HepG2 (cell line): Measurements from ENCODE around the gene ZIK1. TPM values are rescaled to one million over a fixed set of nuclear protein-coding genes. Genes with fewer than 3 reads are reported as not detected.

Experiments
- ASH2L ChIP-seq: fragments of 300-600, 200-600 bp; sonication (generic); IDR thresholded peaks from 2 replicates; pipeline ENCODE4 v1.7.0; 2017; ENCODE audit warnings: low read depth, mild to moderate bottlenecking, moderate library complexity, mixed read lengths, low read length; ENCODE audit not compliant: insufficient read length
- DNMT1 ChIP-seq: sonication (generic); formaldehyde crosslinking; IDR thresholded peaks from 2 replicates; pipeline ENCODE4 v1.5.1; 2020; ENCODE audit warnings: mild to moderate bottlenecking, missing genetic modification reagents
- FOXA3 ChIP-seq: IDR thresholded peaks from 2 replicates; pipeline ENCODE4 v1.6.1; 2016; ENCODE audit warnings: missing genetic modification reagents, missing compliant biosample characterization
- FOXK1 ChIP-seq: sonication (generic); formaldehyde crosslinking; IDR thresholded peaks from 2 replicates; pipeline ENCODE4 v1.4.0; 2020; ENCODE audit warnings: low read depth, missing genetic modification reagents, borderline replicate concordance
- HDAC1 ChIP-seq: sonication (generic); formaldehyde crosslinking; IDR thresholded peaks from 2 replicates; pipeline ENCODE4 v1.5.1; 2020; ENCODE audit warnings: mild to moderate bottlenecking, missing genetic modification reagents
- IKZF4 ChIP-seq: sonication (generic); formaldehyde crosslinking; IDR thresholded peaks from 2 replicates; pipeline ENCODE4 v1.5.1; 2020; ENCODE audit warnings: borderline replicate concordance, mild to moderate bottlenecking, low read depth, missing genetic modification reagents; ENCODE audit errors: not compliant biosample characterization
- KDM5A ChIP-seq: fragments of 200-600 bp; sonication (generic); IDR thresholded peaks from 2 replicates; pipeline ENCODE4 v1.7.0; 2018; ENCODE audit warnings: antibody characterized with exemption, mild to moderate bottlenecking, low read length, borderline replicate concordance
- MYC ChIP-seq: sonication (generic); formaldehyde crosslinking; IDR thresholded peaks from 2 replicates; pipeline ENCODE4 v1.9.0; 2021; ENCODE audit warnings: missing genetic modification reagents, borderline replicate concordance
- NFYB ChIP-seq: sonication (generic); formaldehyde crosslinking; IDR thresholded peaks from 2 replicates; pipeline ENCODE4 v1.4.0; 2020; ENCODE audit warnings: missing genetic modification reagents
- NFYC ChIP-seq: IDR thresholded peaks from 2 replicates; pipeline ENCODE4 v1.6.1; 2016; ENCODE audit warnings: missing genetic modification reagents, missing compliant biosample characterization
- RFX1 ChIP-seq: fragments of 450-650 bp; IDR thresholded peaks from 2 replicates; pipeline ENCODE4 v1.6.1; 2017
- TBX2 ChIP-seq: sonication (generic); formaldehyde crosslinking; IDR thresholded peaks from 2 replicates; pipeline ENCODE4 v1.5.0; 2020; ENCODE audit warnings: missing genetic modification reagents, mild to moderate bottlenecking, borderline replicate concordance
- YEATS4 ChIP-seq: sonication (generic); formaldehyde crosslinking; IDR thresholded peaks from 2 replicates; pipeline ENCODE4 v1.4.0; 2020; ENCODE audit warnings: missing genetic modification reagents, borderline replicate concordance
- ZBTB1 ChIP-seq: sonication (generic); formaldehyde crosslinking; IDR thresholded peaks from 2 replicates; pipeline ENCODE4 v1.4.0; 2020; ENCODE audit warnings: missing genetic modification reagents, borderline replicate concordance
- ZFP41 ChIP-seq: sonication (generic); formaldehyde crosslinking; IDR thresholded peaks from 2 replicates; pipeline ENCODE4 v1.4.0; 2020; ENCODE audit warnings: mild to moderate bottlenecking, missing genetic modification reagents, borderline replicate concordance
- ZFX ChIP-seq: sonication (generic); formaldehyde crosslinking; IDR thresholded peaks from 2 replicates; pipeline ENCODE4 v1.4.0; 2020; ENCODE audit warnings: mild to moderate bottlenecking, low read depth, missing genetic modification reagents, moderate library complexity
- ZNF253 ChIP-seq: sonication (generic); formaldehyde crosslinking; IDR thresholded peaks from 2 replicates; pipeline ENCODE4 v1.8.0; 2022; ENCODE audit warnings: mild to moderate bottlenecking, missing genetic modification reagents, borderline replicate concordance
- ZNF260 ChIP-seq: sonication (generic); formaldehyde crosslinking; IDR thresholded peaks from 2 replicates; pipeline ENCODE4 v1.4.0; 2020; ENCODE audit warnings: missing genetic modification reagents, low read depth, mild to moderate bottlenecking, borderline replicate concordance
- ZNF501 ChIP-seq: sonication (generic); formaldehyde crosslinking; IDR thresholded peaks from 2 replicates; pipeline ENCODE4 v1.5.1; 2020; ENCODE audit warnings: mild to moderate bottlenecking, moderate library complexity, missing genetic modification reagents
- ZSCAN31 ChIP-seq: sonication (generic); formaldehyde crosslinking; IDR thresholded peaks from 2 replicates; pipeline ENCODE4 v1.5.0; 2020; ENCODE audit warnings: low read depth, mild to moderate bottlenecking, missing genetic modification reagents
- polyA plus RNA-seq, 8 experiments: library from polyadenylated mRNA; depleted of rRNA in 3 of 8; stranded (reverse) in 7 of 8; unstranded in 1 of 8; fragments of >200 nt; fragmentation: Illumina TruSeq in 4 of 8; extraction: Trizol in 4 of 8; gene quantifications; 2 replicates each; pipeline versions ENCODE4 v1.2.1 to v1.2.3, GENCODE V29; 2011 to 2016; ENCODE audit warnings: low read depth in 4 of 8, missing spikeins in 1 of 8, mixed read lengths in 1 of 8; ENCODE audit not compliant: insufficient read depth in 1 of 8
- total RNA-seq, 5 experiments: library from RNA; depleted of rRNA; stranded (reverse); fragments of >200 nt; fragmentation: Illumina TruSeq; extraction: Trizol; gene quantifications; 2 replicates each; pipeline ENCODE4 v1.2.3, GENCODE V29; 2016; ENCODE audit warnings: low read depth in 1 of 5
- TF ChIP-seq, protein P1 (sequence below): sonication (generic); formaldehyde crosslinking; IDR thresholded peaks from 2 replicates; pipeline ENCODE4 v1.4.0; 2020; ENCODE audit warnings: missing genetic modification reagents
- TF ChIP-seq, protein P2 (sequence below): sonication (generic); formaldehyde crosslinking; IDR thresholded peaks from 2 replicates; pipeline ENCODE4 v1.5.1; 2020; ENCODE audit warnings: missing genetic modification reagents, mild to moderate bottlenecking, borderline replicate concordance
- TF ChIP-seq, protein P3 (sequence below): sonication (generic); formaldehyde crosslinking; IDR thresholded peaks from 2 replicates; pipeline ENCODE4 v1.4.0; 2020; ENCODE audit warnings: missing genetic modification reagents, borderline replicate concordance
- TF ChIP-seq, protein P4 (sequence below): sonication (generic); formaldehyde crosslinking; IDR thresholded peaks from 2 replicates; pipeline ENCODE4 v1.5.0; 2020; ENCODE audit warnings: mild to moderate bottlenecking, missing genetic modification reagents, borderline replicate concordance

The ZIK1 gene
- total and polyA plus RNA-seq, 2 of the 13 experiments (the other 11 are each of a cell fraction or from before 2014, with no cell fraction given): 2.1 to 7.2 TPM

DNA sequence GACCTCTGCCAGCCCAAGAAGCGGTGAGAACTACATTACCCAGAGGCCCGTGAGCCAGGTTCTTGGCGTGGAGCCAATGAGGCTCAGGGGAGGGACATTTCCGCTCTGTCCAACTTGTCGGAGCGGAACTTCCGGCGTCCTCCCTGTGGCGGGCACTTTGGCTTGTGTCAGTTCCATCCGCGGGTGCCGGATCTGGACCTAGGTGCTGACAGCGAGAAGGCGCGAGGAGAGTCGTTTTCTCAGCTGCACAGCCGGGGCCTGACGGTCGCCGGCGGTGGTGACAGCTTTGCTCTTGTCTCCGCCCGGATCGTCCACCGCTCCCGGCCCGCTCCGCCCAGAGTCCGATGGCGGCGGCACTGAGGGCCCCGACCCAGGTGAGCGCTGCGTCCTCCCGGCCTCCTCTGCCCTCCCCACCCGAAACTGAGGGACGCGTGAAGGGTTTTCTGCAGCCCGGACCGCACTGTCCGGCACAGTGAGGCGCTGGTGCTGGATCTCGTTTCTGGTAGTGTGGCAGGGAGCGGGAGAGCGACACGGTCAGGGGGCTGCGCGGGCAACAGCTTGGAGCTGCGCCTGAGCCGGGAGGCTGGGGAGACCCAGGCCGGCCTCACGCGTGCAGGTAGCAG is 15.9 kb downstream of the ZIK1 start, which contains the start of gene ZNF530 (continued):
- TF ChIP-seq ZNF260 (no peak), ZBTB1 (CRISPR knock-in tag) (no peak), RFX1 (no peak), FOXA3 (CRISPR knock-in tag) (peak; percentile 30; the same call in 1 of the 2 replicates), HDAC1 (CRISPR knock-in tag) (peak; percentile 100), NFYB (peak; percentile 86), ZNF501 (CRISPR knock-in tag) (peak; percentile 71), ZSCAN31 (CRISPR knock-in tag) (0 out of 2 replicates have a peak, but pooled peaks have one; percentile 56), IKZF4 (CRISPR knock-in tag) (peak; percentile 86), ASH2L (peak; percentile 85), FOXK1 (CRISPR knock-in tag) (peak; percentile 80; the same call in 1 of the 2 replicates), ZFX (peak; percentile 67), KDM5A (peak; percentile 82), TBX2 (CRISPR knock-in tag) (peak; percentile 72; the same call in 1 of the 2 replicates), MYC (CRISPR knock-in tag) (peak; percentile 41; the same call in 1 of the 2 replicates), NFYC (CRISPR knock-in tag) (peak; percentile 88), ZFP41 (0 out of 2 replicates have a peak, but pooled peaks have one; percentile 36), YEATS4 (CRISPR knock-in tag) (0 out of 2 replicates have a peak, but pooled peaks have one; percentile 24), DNMT1 (CRISPR knock-in tag) (no peak), ZNF253 (CRISPR knock-in tag) (peak; percentile 44; the same call in 1 of the 2 replicates)
- TF ChIP-seq, protein P1, sequence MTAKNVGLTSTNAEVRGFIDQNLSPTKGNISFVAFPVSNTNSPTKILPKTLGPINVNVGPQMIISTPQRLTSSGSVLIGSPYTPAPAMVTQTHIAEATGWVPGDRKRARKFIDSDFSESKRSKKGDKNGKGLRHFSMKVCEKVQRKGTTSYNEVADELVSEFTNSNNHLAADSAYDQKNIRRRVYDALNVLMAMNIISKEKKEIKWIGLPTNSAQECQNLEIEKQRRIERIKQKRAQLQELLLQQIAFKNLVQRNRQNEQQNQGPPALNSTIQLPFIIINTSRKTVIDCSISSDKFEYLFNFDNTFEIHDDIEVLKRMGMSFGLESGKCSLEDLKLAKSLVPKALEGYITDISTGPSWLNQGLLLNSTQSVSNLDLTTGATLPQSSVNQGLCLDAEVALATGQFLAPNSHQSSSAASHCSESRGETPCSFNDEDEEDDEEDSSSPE (CRISPR knock-in tag): peak; percentile 98
- TF ChIP-seq, protein P2, sequence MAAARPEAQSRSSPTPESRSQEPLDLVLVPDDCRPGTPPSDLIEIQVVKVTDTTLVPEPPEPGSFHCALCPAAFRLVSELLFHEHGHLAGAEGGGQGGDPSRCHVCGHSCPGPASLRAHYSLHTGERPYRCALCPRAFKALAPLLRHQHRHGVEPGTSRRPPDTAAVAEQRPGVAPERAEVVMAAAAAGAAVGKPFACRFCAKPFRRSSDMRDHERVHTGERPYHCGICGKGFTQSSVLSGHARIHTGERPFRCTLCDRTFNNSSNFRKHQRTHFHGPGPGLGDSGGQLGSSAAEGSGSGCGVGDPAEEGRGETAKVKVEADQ (CRISPR knock-in tag): peak; percentile 39; the same call in 1 of the 2 replicates
- TF ChIP-seq, protein P3, sequence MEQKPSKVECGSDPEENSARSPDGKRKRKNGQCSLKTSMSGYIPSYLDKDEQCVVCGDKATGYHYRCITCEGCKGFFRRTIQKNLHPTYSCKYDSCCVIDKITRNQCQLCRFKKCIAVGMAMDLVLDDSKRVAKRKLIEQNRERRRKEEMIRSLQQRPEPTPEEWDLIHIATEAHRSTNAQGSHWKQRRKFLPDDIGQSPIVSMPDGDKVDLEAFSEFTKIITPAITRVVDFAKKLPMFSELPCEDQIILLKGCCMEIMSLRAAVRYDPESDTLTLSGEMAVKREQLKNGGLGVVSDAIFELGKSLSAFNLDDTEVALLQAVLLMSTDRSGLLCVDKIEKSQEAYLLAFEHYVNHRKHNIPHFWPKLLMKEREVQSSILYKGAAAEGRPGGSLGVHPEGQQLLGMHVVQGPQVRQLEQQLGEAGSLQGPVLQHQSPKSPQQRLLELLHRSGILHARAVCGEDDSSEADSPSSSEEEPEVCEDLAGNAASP (CRISPR knock-in tag): no peak
- TF ChIP-seq, protein P4, sequence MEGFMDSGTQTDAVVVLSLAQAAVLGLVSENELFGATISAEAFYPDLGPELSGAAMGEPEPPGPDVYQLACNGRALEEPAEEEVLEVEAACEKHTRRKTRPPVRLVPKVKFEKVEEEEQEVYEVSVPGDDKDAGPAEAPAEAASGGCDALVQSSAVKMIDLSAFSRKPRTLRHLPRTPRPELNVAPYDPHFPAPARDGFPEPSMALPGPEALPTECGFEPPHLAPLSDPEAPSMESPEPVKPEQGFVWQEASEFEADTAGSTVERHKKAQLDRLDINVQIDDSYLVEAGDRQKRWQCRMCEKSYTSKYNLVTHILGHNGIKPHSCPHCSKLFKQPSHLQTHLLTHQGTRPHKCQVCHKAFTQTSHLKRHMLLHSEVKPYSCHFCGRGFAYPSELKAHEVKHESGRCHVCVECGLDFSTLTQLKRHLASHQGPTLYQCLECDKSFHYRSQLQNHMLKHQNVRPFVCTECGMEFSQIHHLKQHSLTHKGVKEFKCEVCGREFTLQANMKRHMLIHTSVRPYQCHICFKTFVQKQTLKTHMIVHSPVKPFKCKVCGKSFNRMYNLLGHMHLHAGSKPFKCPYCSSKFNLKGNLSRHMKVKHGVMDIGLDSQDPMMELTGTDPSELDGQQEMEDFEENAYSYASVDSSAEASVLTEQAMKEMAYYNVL (CRISPR knock-in tag): no peak
